Measurements from ENCODE around the gene C4orf50. TPM values are rescaled to one million over a fixed set of nuclear protein-coding genes. Genes with fewer than 3 reads are reported as not detected.

Gene C4orf50
- total and polyA plus RNA-seq, 8 donors: 0.01 to 0.10 (median 0.01) TPM; not detected in 1

DNA sequence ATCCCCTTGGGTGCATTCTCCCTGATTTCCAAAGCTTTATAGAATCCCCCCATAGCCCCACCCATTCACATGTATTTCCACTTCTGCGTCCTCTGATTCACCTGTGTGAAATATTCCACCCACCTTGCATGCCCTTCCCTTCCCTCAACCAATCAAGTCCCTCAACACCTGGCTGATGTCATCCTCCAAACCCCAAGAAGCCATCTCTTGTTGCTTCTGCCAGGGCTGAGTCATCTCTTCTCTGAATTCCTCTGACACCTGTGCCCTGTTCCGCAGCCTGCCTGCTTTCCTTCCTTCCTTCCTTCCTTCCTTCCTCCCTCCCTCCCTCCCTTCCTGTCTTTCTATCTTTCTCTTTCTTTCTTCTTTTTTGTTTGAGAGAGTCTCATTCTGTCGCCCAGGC lies 135.3 kb downstream of the C4orf50 start:
- Histone ChIP-seq H3K36me3 (no peaks in the 10 kb centered on the region), H3K27ac (no peak overlapping the region), H3K27me3 (peaks cover 15 to 53% of the 10 kb centered on the region in 2 donors), H3K4me3 (no peak overlapping the region), H3K4me1 (peaks cover 0 to 10% of the 10 kb centered on the region in 2 donors), H3K9me3 (no peaks in the 10 kb centered on the region)
- intact Hi-C loops (cut with DNase I): no loop called here
- DNase-seq (no peak), ATAC-seq (no peak)
- TF ChIP-seq, protein P1, sequence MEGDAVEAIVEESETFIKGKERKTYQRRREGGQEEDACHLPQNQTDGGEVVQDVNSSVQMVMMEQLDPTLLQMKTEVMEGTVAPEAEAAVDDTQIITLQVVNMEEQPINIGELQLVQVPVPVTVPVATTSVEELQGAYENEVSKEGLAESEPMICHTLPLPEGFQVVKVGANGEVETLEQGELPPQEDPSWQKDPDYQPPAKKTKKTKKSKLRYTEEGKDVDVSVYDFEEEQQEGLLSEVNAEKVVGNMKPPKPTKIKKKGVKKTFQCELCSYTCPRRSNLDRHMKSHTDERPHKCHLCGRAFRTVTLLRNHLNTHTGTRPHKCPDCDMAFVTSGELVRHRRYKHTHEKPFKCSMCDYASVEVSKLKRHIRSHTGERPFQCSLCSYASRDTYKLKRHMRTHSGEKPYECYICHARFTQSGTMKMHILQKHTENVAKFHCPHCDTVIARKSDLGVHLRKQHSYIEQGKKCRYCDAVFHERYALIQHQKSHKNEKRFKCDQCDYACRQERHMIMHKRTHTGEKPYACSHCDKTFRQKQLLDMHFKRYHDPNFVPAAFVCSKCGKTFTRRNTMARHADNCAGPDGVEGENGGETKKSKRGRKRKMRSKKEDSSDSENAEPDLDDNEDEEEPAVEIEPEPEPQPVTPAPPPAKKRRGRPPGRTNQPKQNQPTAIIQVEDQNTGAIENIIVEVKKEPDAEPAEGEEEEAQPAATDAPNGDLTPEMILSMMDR (IDR thresholded peaks at IDR 0.05): no peak

DNA sequence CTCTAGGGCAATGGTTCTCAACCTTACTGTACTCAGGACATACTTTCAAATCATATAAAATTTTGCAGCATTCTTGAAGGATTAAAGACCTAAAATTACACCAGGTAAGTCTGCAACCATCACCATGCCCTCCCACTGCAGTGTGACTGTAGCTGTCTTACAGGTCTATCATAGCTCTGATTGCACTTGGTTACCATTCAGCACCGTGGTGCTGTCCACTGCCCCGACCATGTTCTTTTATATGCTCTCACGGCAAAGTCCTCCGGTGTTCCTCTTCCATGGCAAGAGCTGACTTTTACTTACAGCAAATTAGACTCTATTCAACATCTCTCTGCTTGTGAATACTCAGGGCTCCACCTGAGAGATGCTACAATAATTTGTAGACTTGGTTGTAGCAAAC lies 136.9 kb downstream of the C4orf50 start:
- H3K36me3 ChIP-seq: no peaks in the 10 kb centered on the region
- no peaks in the 10 kb centered on the region for H3K4me1 ChIP-seq
- ATAC-seq: no peak
- H3K9me3 ChIP-seq: no peaks in the 10 kb centered on the region
- H3K27ac ChIP-seq: no peak overlapping the region
- intact Hi-C loops (cut with DNase I): no loop called here
- TF ChIP-seq, protein P1 (IDR thresholded peaks at IDR 0.05): no peak
- H3K27me3 ChIP-seq: peaks cover 0 to 37% of the 10 kb centered on the region in 2 donors
- no peak for DNase-seq
- H3K4me3 ChIP-seq: no peak overlapping the region

DNA sequence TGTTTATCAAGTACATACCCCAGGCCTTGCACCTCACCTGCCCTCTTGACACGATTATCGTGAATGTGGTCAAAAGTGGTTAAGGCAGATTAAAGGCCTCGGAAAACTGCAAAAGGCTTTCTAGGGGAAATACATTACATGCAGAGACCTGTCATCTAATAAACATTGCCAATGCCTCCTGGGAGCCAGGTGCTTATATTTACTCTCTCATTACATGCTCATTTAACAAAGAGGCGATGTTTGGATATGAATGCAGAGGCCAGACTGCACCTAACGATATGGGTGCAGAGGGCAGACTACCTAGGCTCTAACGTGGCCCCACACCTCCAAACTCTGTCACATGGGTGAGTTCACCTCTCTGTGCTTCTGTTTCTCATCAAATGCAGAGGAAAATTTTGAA lies 139.9 kb downstream of the C4orf50 start:
- intact Hi-C loops (cut with DNase I): no loop called here
- Histone ChIP-seq H3K4me3 (no peak overlapping the region), H3K27me3 (peaks cover 0 to 12% of the 10 kb centered on the region in 2 donors), H3K27ac (no peak overlapping the region), H3K9me3 (no peaks in the 10 kb centered on the region), H3K36me3 (no peaks in the 10 kb centered on the region), H3K4me1 (no peaks in the 10 kb centered on the region)
- ATAC-seq: no peak
- no peak for DNase-seq
- TF ChIP-seq, protein P1 (IDR thresholded peaks at IDR 0.05): no peak

DNA sequence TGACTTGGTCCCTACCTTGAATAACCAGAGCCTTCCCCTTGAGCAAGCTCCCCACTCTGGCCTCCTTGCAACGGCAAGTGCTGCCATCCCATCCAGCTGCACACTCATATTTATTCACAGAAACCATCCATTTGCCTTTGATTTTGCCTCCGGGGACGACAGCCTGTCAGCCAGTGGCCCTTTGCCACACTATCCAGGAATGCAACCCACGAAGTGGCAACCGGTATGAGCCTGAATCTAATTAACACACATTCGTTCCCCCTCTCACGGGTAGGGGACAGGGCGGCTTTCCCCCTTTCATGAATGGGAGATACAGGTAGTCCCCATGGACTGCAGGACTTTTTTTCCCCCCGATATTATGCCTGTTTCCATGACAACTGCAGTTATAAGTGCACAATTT lies 140.8 kb downstream of the C4orf50 start:
- DNase-seq (no peak), ATAC-seq (no peak)
- H3K4me1 ChIP-seq: no peaks in the 10 kb centered on the region
- no peak overlapping the region for H3K4me3 ChIP-seq
- no peak overlapping the region for H3K27ac ChIP-seq
- H3K36me3 ChIP-seq: no peaks in the 10 kb centered on the region
- TF ChIP-seq, protein P1 (IDR thresholded peaks at IDR 0.05): no peak
- peaks cover 0 to 12% of the 10 kb centered on the region in 2 donors for H3K27me3 ChIP-seq
- no peaks in the 10 kb centered on the region for H3K9me3 ChIP-seq
- intact Hi-C loops (cut with DNase I): no loop called here

DNA sequence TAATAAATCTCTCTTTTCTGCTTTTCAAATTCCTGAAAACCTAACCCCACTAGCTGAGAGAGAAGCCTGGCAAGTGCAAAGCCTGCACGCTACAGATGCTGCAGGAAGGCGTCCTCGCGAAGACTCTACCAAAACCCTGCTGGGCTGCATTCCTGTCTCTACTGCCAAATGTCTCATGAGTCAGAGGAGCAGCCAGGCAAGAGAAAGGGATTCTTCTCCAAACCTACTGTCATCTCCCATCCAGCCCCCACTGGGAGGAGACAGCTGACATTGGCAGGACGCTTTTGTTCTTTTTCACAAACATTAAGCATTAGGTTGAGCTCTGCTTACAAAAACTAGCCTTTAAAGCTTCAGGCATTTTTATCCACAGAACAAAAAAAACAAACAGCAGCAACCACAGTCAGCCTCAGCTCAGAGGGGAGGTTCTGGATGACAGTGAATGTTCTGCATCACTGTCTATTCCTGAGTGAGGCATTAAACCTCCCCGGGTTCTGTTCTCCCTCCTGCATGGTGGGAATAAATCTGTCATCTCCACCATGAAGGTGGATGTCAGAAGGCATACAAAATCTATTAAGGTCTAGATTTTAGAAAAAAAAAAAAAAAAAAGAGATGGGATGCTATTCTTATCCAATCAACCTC lies 143.3 kb downstream of the C4orf50 start:
- ATAC-seq (peak; percentile 41), DNase-seq (no peak)
- Histone ChIP-seq H3K4me3 (no peak overlapping the region), H3K4me1 (peaks cover 0 to 2% of the 10 kb centered on the region in 2 donors), H3K27me3 (peaks cover 0 to 7% of the 10 kb centered on the region in 2 donors), H3K36me3 (no peaks in the 10 kb centered on the region), H3K9me3 (no peaks in the 10 kb centered on the region), H3K27ac (no peak overlapping the region)
- intact Hi-C loops (cut with DNase I): no loop called here
- TF ChIP-seq, protein P1 (IDR thresholded peaks at IDR 0.05): no peak
